SK-N-SH treated with all-trans-retinoic acid at 6 μM for 48 hours (cell line): ENCODE measurements around the gene B4GALT2.

Source experiments
- ATAC-seq: fragments of 200-7000 bp; cut with Tn5 transposase; 3 replicates; pipeline ENCODE4 v1.9.1; 2020; ENCODE audit warnings: mild to moderate bottlenecking, moderate library complexity
- ARNTL ChIP-seq: fragments of 450-650 bp; formaldehyde crosslinking; IDR thresholded peaks from 2 replicates; pipeline ENCODE4 v1.5.0; 2020; ENCODE audit warnings: low read depth, mild to moderate bottlenecking, moderate library complexity, borderline replicate concordance
- BACH2 ChIP-seq: fragments of 250-450 bp; sonication (Bioruptor Pico); IDR thresholded peaks from 2 replicates; pipeline ENCODE4 v1.9.0; 2021; ENCODE audit warnings: mild to moderate bottlenecking, borderline replicate concordance
- CREB5 ChIP-seq: fragments of 250-450 bp; sonication (Bioruptor Pico); IDR thresholded peaks from 2 replicates; pipeline ENCODE4 v1.5.1; 2020; ENCODE audit warnings: low read depth, mild to moderate bottlenecking, moderate library complexity
- CSDC2 ChIP-seq: fragments of 250-450 bp; sonication (Bioruptor Pico); IDR thresholded peaks from 2 replicates; pipeline ENCODE4 v1.5.0; 2020; ENCODE audit warnings: mild to moderate bottlenecking, moderate library complexity
- CSRNP3 ChIP-seq: fragments of 250-450 bp; sonication (Bioruptor Pico); IDR thresholded peaks from 2 replicates; pipeline ENCODE4 v1.5.1; 2021; ENCODE audit warnings: mild to moderate bottlenecking, moderate library complexity
- ESRRG ChIP-seq: fragments of 250-450 bp; sonication (Bioruptor Pico); IDR thresholded peaks from 2 replicates; pipeline ENCODE4 v1.6.1; 2021; ENCODE audit warnings: mild to moderate bottlenecking
- GLIS3 ChIP-seq: fragments of 250-450 bp; sonication (Bioruptor Pico); IDR thresholded peaks from 2 replicates; pipeline ENCODE4 v1.5.0; 2020; ENCODE audit warnings: mild to moderate bottlenecking, moderate library complexity
- OSR1 ChIP-seq: fragments of 250-450 bp; sonication (Bioruptor Pico); IDR thresholded peaks from 2 replicates; pipeline ENCODE4 v1.8.0; 2022; ENCODE audit warnings: moderate library complexity, mild to moderate bottlenecking, inconsistent platforms
- PATZ1 ChIP-seq: fragments of 250-450 bp; sonication (Bioruptor Pico); IDR thresholded peaks from 2 replicates; pipeline ENCODE4 v1.8.0; 2020; ENCODE audit warnings: mild to moderate bottlenecking, moderate library complexity, borderline replicate concordance
- RARB ChIP-seq: fragments of 250-450 bp; sonication (Bioruptor Pico); IDR thresholded peaks from 2 replicates; pipeline ENCODE4 v1.8.0; 2021; ENCODE audit warnings: mild to moderate bottlenecking, moderate library complexity
- TCF4 ChIP-seq: fragments of 250-450 bp; sonication (Bioruptor Pico); IDR thresholded peaks from 2 replicates; pipeline ENCODE4 v1.8.0; 2021; ENCODE audit warnings: mild to moderate bottlenecking, moderate library complexity, borderline replicate concordance
- TOX ChIP-seq: fragments of 250-450 bp; sonication (Bioruptor Pico); IDR thresholded peaks from 2 replicates; pipeline ENCODE4 v1.8.0; 2021; ENCODE audit warnings: mild to moderate bottlenecking, moderate library complexity, borderline replicate concordance
- TSHZ2 ChIP-seq: fragments of 250-450 bp; sonication (Bioruptor Pico); IDR thresholded peaks from 2 replicates; pipeline ENCODE4 v1.5.0; 2020; ENCODE audit warnings: mild to moderate bottlenecking, moderate library complexity
- ZC3H10 ChIP-seq: fragments of 250-450 bp; sonication (Bioruptor Pico); IDR thresholded peaks from 2 replicates; pipeline ENCODE4 v1.5.1; 2021; ENCODE audit warnings: mild to moderate bottlenecking, moderate library complexity
- ZFP3 ChIP-seq: fragments of 250-450 bp; sonication (Bioruptor Pico); IDR thresholded peaks from 2 replicates; pipeline ENCODE4 v1.5.0; 2020; ENCODE audit warnings: mild to moderate bottlenecking, moderate library complexity
- ZFP30 ChIP-seq: fragments of 450-650 bp; formaldehyde crosslinking; IDR thresholded peaks from 2 replicates; pipeline ENCODE4 v1.5.0; 2022; ENCODE audit warnings: mild to moderate bottlenecking, moderate library complexity
- ZNF565 ChIP-seq: fragments of 450-650 bp; formaldehyde crosslinking; conservative IDR thresholded peaks from 2 replicates; pipeline ENCODE4 v1.5.0; 2020; ENCODE audit warnings: low read depth, mild to moderate bottlenecking, moderate library complexity
- ZNF70 ChIP-seq: fragments of 450-650 bp; formaldehyde crosslinking; IDR thresholded peaks from 2 replicates; pipeline ENCODE4 v1.5.0; 2020; ENCODE audit warnings: mild to moderate bottlenecking, moderate library complexity
- ZNF8 ChIP-seq: fragments of 450-650 bp; formaldehyde crosslinking; IDR thresholded peaks from 2 replicates; pipeline ENCODE4 v1.5.0; 2020; ENCODE audit warnings: mild to moderate bottlenecking, moderate library complexity

The B4GALT2 gene

GRCh38 chr1:43960798-43961197, 18.2 kb upstream of the B4GALT2 start:
- TF ChIP-seq BACH2 (CRISPR knock-in tag) (no peak), ZNF565 (CRISPR knock-in tag) (no peak), ZNF8 (CRISPR knock-in tag) (no peak), ZFP3 (CRISPR knock-in tag) (no peak), ZNF70 (CRISPR knock-in tag) (no peak), ZFP30 (CRISPR knock-in tag) (no peak)
- ATAC-seq: no peak

- TF ChIP-seq ZNF8 (CRISPR knock-in tag) (no peak), ZFP3 (CRISPR knock-in tag) (no peak), ZFP30 (CRISPR knock-in tag) (no peak), CSRNP3 (CRISPR knock-in tag) (no peak), CSDC2 (no peak), TCF4 (no peak), BACH2 (CRISPR knock-in tag) (no peak), ESRRG (CRISPR knock-in tag) (no peak), TSHZ2 (CRISPR knock-in tag) (no peak), ARNTL (no peak), RARB (CRISPR knock-in tag) (no peak)
- TF ChIP-seq, all 23 proteins: peak for 0
- no peak for ATAC-seq
Measured at GRCh38 chr1:43961692-43962091, 17.3 kb upstream of the B4GALT2 start.

GRCh38 chr1:43962324-43962723, 16.7 kb upstream of the B4GALT2 start:
- no peak for ATAC-seq
- no peak for TF ChIP-seq TOX
- TF ChIP-seq PATZ1 (CRISPR knock-in tag): no peak
- TF ChIP-seq OSR1 (CRISPR knock-in tag): no peak
- TF ChIP-seq GLIS3 (CRISPR knock-in tag): no peak
- TF ChIP-seq ARNTL: no peak
- no peak for TF ChIP-seq ZFP30 (CRISPR knock-in tag)
- no peak for TF ChIP-seq TCF4
- no peak for TF ChIP-seq CREB5
- TF ChIP-seq CSRNP3 (CRISPR knock-in tag): no peak
- TF ChIP-seq RARB (CRISPR knock-in tag): no peak
- no peak for TF ChIP-seq ZC3H10 (CRISPR knock-in tag)

GRCh38 chr1:43963006-43963405, 16.0 kb upstream of the B4GALT2 start:
- no peak for ATAC-seq
- TF ChIP-seq ZNF565 (CRISPR knock-in tag) (no peak), TSHZ2 (CRISPR knock-in tag) (no peak)
- TF ChIP-seq, all 23 proteins: peak for 0
